NT2/D1 (cell line): ENCODE measurements around the gene MYCBPAP.
"Not testable (repeated sequence)": the region's sequence is repeated elsewhere in the genome, so short reads cannot be mapped to it uniquely, and the experiment has no call there.

Experiments
- DNase-seq: peaks from one replicate; pipeline ENCODE4 v3.0.0-alpha.2; 2011; ENCODE audit warnings: low read depth, low spot score
- H3K27me3 ChIP-seq: 2 replicates; pipeline ENCODE4 v1.6.0; 2011; ENCODE audit warnings: mild to moderate bottlenecking; ENCODE audit not compliant: insufficient read length, insufficient read depth
- H3K36me3 ChIP-seq: 2 replicates; pipeline ENCODE4 v1.6.1; 2011; ENCODE audit warnings: mild to moderate bottlenecking, low read length, mixed read lengths; ENCODE audit not compliant: insufficient read depth, insufficient read length
- H3K4me1 ChIP-seq: 2 replicates; pipeline ENCODE4 v1.5.1; 2011; ENCODE audit not compliant: insufficient read depth, insufficient read length
- H3K4me3 ChIP-seq: 2 replicates; pipeline ENCODE4 v1.5.1; 2011; ENCODE audit warnings: low read depth; ENCODE audit not compliant: insufficient read length
- H3K9ac ChIP-seq: 2 replicates; pipeline ENCODE4 v1.6.0; 2011; ENCODE audit warnings: low read depth; ENCODE audit not compliant: insufficient read length
- H3K9me3 ChIP-seq: 2 replicates; pipeline ENCODE4 v1.5.1; 2011; ENCODE audit warnings: mild to moderate bottlenecking, low read length; ENCODE audit not compliant: insufficient read depth
- SUZ12 ChIP-seq: IDR thresholded peaks from 2 replicates; pipeline ENCODE4 v1.6.1; 2011; ENCODE audit not compliant: insufficient read length, insufficient read depth; ENCODE audit errors: extremely low read depth
- YY1 ChIP-seq: IDR thresholded peaks from 2 replicates; pipeline ENCODE4 v1.6.1; 2011; ENCODE audit not compliant: insufficient read length, insufficient read depth
- ZNF274 ChIP-seq: IDR thresholded peaks from 2 replicates; pipeline ENCODE4 v1.6.1; 2011; ENCODE audit warnings: mild to moderate bottlenecking, low read depth, low read length

The MYCBPAP gene

GRCh38 chr17:50468304-50469207 is 39.7 kb upstream of the MYCBPAP start, which contains the start of gene CHAD:
CHAD (minus strand) TSS chr17:50468880; CDS start chr17:50468813, 67 bp downstream.
- TF ChIP-seq SUZ12 (no peak), YY1 (no peak), ZNF274 (no peak)
- no peak within 1 kb of the TSS for H3K9ac ChIP-seq
- no peaks in the 10 kb centered on the region for H3K36me3 ChIP-seq
- no peaks in the 10 kb centered on the region; the same call in 1 of the 2 replicates for H3K9me3 ChIP-seq
- no peak for DNase-seq
- H3K4me3 ChIP-seq: no peak within 1 kb of the TSS
- H3K27me3 ChIP-seq: no peaks in the 10 kb centered on the region
- peaks cover 16% of the 10 kb centered on the region for H3K4me1 ChIP-seq

GRCh38 chr17:50469208-50469605 is 39.0 kb upstream of the MYCBPAP start:
- Histone ChIP-seq H3K4me1 (peaks cover 16% of the 10 kb centered on the region), H3K27me3 (no peaks in the 10 kb centered on the region), H3K9me3 (no peaks in the 10 kb centered on the region; the same call in 1 of the 2 replicates), H3K9ac (no peak overlapping the region), H3K4me3 (no peak overlapping the region), H3K36me3 (no peaks in the 10 kb centered on the region)
- DNase-seq: no peak
- no peak for TF ChIP-seq SUZ12
- TF ChIP-seq YY1: no peak
- no peak for TF ChIP-seq ZNF274

DNA sequence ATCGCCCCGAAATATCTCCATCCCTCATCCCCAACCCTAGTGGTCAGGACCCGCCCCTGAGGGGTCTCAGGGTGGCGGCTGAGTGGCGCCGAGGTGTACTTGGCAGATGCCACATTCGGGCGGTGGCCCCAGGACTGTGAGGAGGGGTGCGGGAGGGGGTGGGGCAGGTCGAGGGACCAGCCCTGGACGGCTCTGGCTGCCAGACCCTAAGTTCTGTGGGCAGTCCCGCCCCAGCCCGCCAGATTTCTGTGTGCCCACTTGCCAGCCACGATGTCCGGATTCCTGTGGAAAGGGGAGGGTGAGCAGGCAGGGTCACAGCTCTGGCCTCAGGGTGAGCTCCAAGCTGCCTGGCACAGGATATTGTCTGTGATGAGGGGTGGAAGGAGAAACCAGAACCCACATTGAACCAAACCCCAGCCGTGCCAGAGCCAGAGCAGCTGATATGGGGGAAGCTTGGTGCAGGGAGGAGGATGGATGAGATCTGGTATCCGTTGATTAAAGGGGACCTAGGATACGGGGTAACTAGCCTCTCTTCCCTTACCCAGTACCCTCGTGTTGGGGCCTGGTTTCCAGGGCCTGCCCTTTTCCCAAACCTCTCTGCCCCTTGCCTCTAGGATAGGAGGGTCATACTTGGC is 38.5 kb upstream of the MYCBPAP start:
- Histone ChIP-seq H3K4me1 (peaks cover 16% of the 10 kb centered on the region), H3K9me3 (no peaks in the 10 kb centered on the region; the same call in 1 of the 2 replicates), H3K4me3 (no peak overlapping the region), H3K27me3 (no peaks in the 10 kb centered on the region), H3K36me3 (no peaks in the 10 kb centered on the region), H3K9ac (no peak overlapping the region)
- no peak for TF ChIP-seq YY1
- TF ChIP-seq SUZ12: no peak
- no peak for TF ChIP-seq ZNF274
- no peak for DNase-seq

DNA sequence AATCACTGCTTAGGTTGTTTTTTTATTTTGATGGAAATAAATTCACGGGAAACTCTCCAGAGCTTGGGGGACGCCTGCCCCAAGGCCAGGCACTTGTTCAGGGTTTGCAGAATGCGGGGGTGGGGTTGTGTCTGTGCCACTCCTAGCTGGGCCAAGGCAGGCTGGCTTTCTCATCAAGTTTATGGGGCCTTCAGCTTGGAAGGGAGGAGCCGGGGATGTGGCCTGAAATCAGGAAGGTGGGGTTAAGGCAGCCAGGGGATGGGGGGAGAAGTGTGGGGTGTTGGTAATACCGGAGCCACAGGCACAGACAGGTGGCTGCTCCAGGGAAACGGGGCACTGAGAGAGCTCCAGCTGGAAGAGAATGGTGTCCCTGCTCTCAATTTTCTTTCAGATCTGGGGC is 37.8 kb upstream of the MYCBPAP start:
- no peak for TF ChIP-seq SUZ12
- no peak for TF ChIP-seq ZNF274
- no peak for TF ChIP-seq YY1
- no peaks in the 10 kb centered on the region for H3K36me3 ChIP-seq
- H3K9ac ChIP-seq: no peak overlapping the region

GRCh38 chr17:50471009-50471905 is 37.0 kb upstream of the MYCBPAP start:
- TF ChIP-seq ZNF274 (no peak), YY1 (no peak)
- H3K4me1 ChIP-seq: peaks cover 15% of the 10 kb centered on the region
- no peak overlapping the region for H3K9ac ChIP-seq
- H3K36me3 ChIP-seq: no peaks in the 10 kb centered on the region
- H3K9me3 ChIP-seq: no peaks in the 10 kb centered on the region; the same call in 1 of the 2 replicates
- H3K4me3 ChIP-seq: no peak overlapping the region
- no peaks in the 10 kb centered on the region for H3K27me3 ChIP-seq
- DNase-seq: no peak

More for the DNA sequence above, 37.8 kb upstream of the MYCBPAP start:
- H3K4me1 ChIP-seq: peaks cover 16% of the 10 kb centered on the region
- H3K9me3 ChIP-seq: no peaks in the 10 kb centered on the region; the same call in 1 of the 2 replicates
- no peaks in the 10 kb centered on the region for H3K27me3 ChIP-seq
- no peak overlapping the region for H3K4me3 ChIP-seq
- DNase-seq: no peak

- Histone ChIP-seq H3K4me1 (peaks cover 9% of the 10 kb centered on the region), H3K9ac (no peak overlapping the region), H3K9me3 (peaks cover 8% of the 10 kb centered on the region; the same call in 1 of the 2 replicates), H3K36me3 (no peaks in the 10 kb centered on the region), H3K4me3 (no peak overlapping the region), H3K27me3 (no peaks in the 10 kb centered on the region)
- no peak for DNase-seq
- no peak for TF ChIP-seq ZNF274
- TF ChIP-seq YY1: no peak
- TF ChIP-seq SUZ12: no peak
Measured at GRCh38 chr17:50472286-50472685, 36.0 kb upstream of the MYCBPAP start.

- not testable (repeated sequence) for H3K9ac ChIP-seq, DNase-seq, H3K27me3 ChIP-seq
Measured at GRCh38 chr17:50472761-50473161, 35.5 kb upstream of the MYCBPAP start.

More at GRCh38 chr17:50472761-50473161, 35.5 kb upstream of the MYCBPAP start:
- not testable (repeated sequence) for H3K4me1 ChIP-seq, H3K36me3 ChIP-seq, H3K4me3 ChIP-seq
- H3K9me3 ChIP-seq: peaks cover 12% of the 10 kb centered on the region; the same call in 1 of the 2 replicates
